ENCODE measurements around the gene NPR2.

The NPR2 gene

GRCh38 chr9:35800530-35800929 is 9.1 kb downstream of the NPR2 start:
- no peak for DNase-seq (ENCODE audit: low read depth in 2 of 2)

GRCh38 chr9:35801328-35802128 is 10.1 kb downstream of the NPR2 start:
- no peak for DNase-seq (ENCODE audit: low read depth in 2 of 2)

- no peak for DNase-seq (ENCODE audit: low read depth in 2 of 2)
Measured at GRCh38 chr9:35806101-35806500, 14.7 kb downstream of the NPR2 start.

- DNase-seq (ENCODE audit: low read depth in 2 of 2) = no peak
Measured at GRCh38 chr9:35808433-35808832, 17.0 kb downstream of the NPR2 start.

GRCh38 chr9:35810122-35810521 is 18.7 kb downstream of the NPR2 start:
- no peak for DNase-seq (ENCODE audit: low read depth in 2 of 2)

- DNase-seq (ENCODE audit: low read depth in 2 of 2) = no peak
Measured at GRCh38 chr9:35811381-35812024, 20.1 kb downstream of the NPR2 start.

GRCh38 chr9:35812025-35812602 is 20.7 kb downstream of the NPR2 start, which contains the start of gene SPAG8:
SPAG8 (minus strand) TSS chr9:35812262; CDS start chr9:35812147, 115 bp downstream.
- DNase-seq (ENCODE audit: low read depth in 2 of 2) = peak; percentile 82

- DNase-seq (ENCODE audit: low read depth in 2 of 2) = no peak
Measured at GRCh38 chr9:35813434-35814105, 22.2 kb downstream of the NPR2 start.

GRCh38 chr9:35814106-35814840 is 22.9 kb downstream of the NPR2 start:
- DNase-seq (ENCODE audit: low read depth in 2 of 2) = no peak

GRCh38 chr9:35814841-35815543 is 23.6 kb downstream of the NPR2 start, which contains the start of gene HINT2:
HINT2 (minus strand) TSS chr9:35815042; CDS start chr9:35814979, 63 bp downstream.
- DNase-seq (ENCODE audit: low read depth in 2 of 2) = peak; percentile 98

- no peak for DNase-seq (ENCODE audit: low read depth in 2 of 2)
Measured at GRCh38 chr9:35816708-35817107, 25.3 kb downstream of the NPR2 start.

GRCh38 chr9:35818341-35818740 is 26.9 kb downstream of the NPR2 start:
- no peak for DNase-seq (ENCODE audit: low read depth in 2 of 2)

- DNase-seq (ENCODE audit: low read depth in 2 of 2) = peak; percentile 54 to 56
Measured at GRCh38 chr9:35820076-35820475, 28.7 kb downstream of the NPR2 start.

- no peak for DNase-seq (ENCODE audit: low read depth in 2 of 2)
Measured at GRCh38 chr9:35822926-35823325, 31.5 kb downstream of the NPR2 start.

- DNase-seq (ENCODE audit: low read depth in 2 of 2) = no peak
Measured at GRCh38 chr9:35826071-35826701, 34.8 kb downstream of the NPR2 start.

GRCh38 chr9:35827486-35827885 is 36.1 kb downstream of the NPR2 start:
- DNase-seq (ENCODE audit: low read depth in 2 of 2) = no peak

GRCh38 chr9:35828716-35829083 is 37.3 kb downstream of the NPR2 start, which contains the start of gene FAM221B:
FAM221B (minus strand) TSS chr9:35828732; CDS start chr9:35826161, 2,571 bp downstream.
- DNase-seq (ENCODE audit: low read depth in 2 of 2) = no peak

GRCh38 chr9:35829084-35829763 is 37.8 kb downstream of the NPR2 start, which contains the start of gene TMEM8B:
TMEM8B (plus strand) TSS chr9:35829228; CDS start chr9:35829448, 220 bp downstream.
- peak; percentile 63 to 69 for DNase-seq (ENCODE audit: low read depth in 2 of 2)

GRCh38 chr9:35829764-35830096 is 38.3 kb downstream of the NPR2 start:
- DNase-seq (ENCODE audit: low read depth in 2 of 2) = no peak

- no peak for DNase-seq (ENCODE audit: low read depth in 2 of 2)
Measured at GRCh38 chr9:35831040-35831439, 39.6 kb downstream of the NPR2 start.

Data from fibroblast of skin of left biceps (primary cell).